Body of pancreas (tissue), 4 donors: ENCODE data around the gene CCDC78. TPM values are rescaled to one million over a fixed set of nuclear protein-coding genes. Genes with fewer than 3 reads are reported as not detected.

ENCODE experiments used
- ATAC-seq: fragments of 150-250 bp; one replicate; pipeline ENCODE4 v1.9.1; 2016
- DNase-seq, 4 donors: peaks; one replicate each; pipeline ENCODE4 v3.0.0-alpha.2; 2019
- H3K27ac ChIP-seq, 4 donors: fragments of 200-600 bp; sonication (generic); 1 replicate in 3 of 4; 2 replicates in 1 of 4; pipeline versions ENCODE4 v1.5.1 to v1.6.1; 2016 to 2019; ENCODE audit warnings: mild to moderate bottlenecking in 1 of 4, mixed read lengths in 1 of 4, moderate library complexity in 1 of 4
- H3K27me3 ChIP-seq, 2 donors: fragments of 200-600 bp; sonication (generic); one replicate each; pipeline ENCODE4 v1.6.0; 2016; ENCODE audit warnings: mild to moderate bottlenecking in 1 of 2
- H3K36me3 ChIP-seq, 2 donors: fragments of 200-600 bp; sonication (generic); replicated peaks in 1 of 2; 2 replicates each; pipeline ENCODE4 v1.5.1; 2016; ENCODE audit warnings: low read depth in 2 of 2; ENCODE audit not compliant: insufficient read depth in 1 of 2
- H3K4me1 ChIP-seq: fragments of 200-600 bp; sonication (generic); one replicate; pipeline ENCODE4 v1.6.0; 2016
- H3K4me3 ChIP-seq, 2 donors: fragments of 200-600 bp; sonication (generic); 1 replicate in 1 of 2; 2 replicates in 1 of 2; pipeline ENCODE4 v1.5.1; 2016 to 2019
- H3K9me3 ChIP-seq, 3 donors: fragments of 200-600 bp; sonication (generic); 1 replicate in 2 of 3; 2 replicates in 1 of 3; pipeline ENCODE4 v1.5.1; 2016
- POLR2A ChIP-seq, 3 donors: fragments of 450-650 bp; IDR thresholded peaks; one replicate each; pipeline ENCODE4 v1.6.1; 2016; ENCODE audit warnings: antibody characterized with exemption in 3 of 3, mild to moderate bottlenecking in 2 of 3
- WGBS, 2 donors: methylation state at CpG; one replicate each; pipeline ENCODE4 v1.1.5; 2017; 5-methylcytosine and 5-hydroxymethylcytosine counted together
- intact Hi-C: fragments of 100-400 bp; cut with DNase I; formaldehyde crosslinking; loops from one replicate; pipeline ENCODE4 v1.15.1; 2023
- total RNA-seq, 2 donors: library from RNA; depleted of rRNA; stranded (reverse); fragments of >200 nt; gene quantifications; one replicate each; pipeline ENCODE4 v1.1.0, GENCODE V29; 2016
- TF ChIP-seq, protein P1 (sequence below), 7 experiments: fragments of 450-650 bp in 4 of 7; fragments of 200-600 bp in 3 of 7; sonication (generic) in 3 of 7; IDR thresholded peaks; one replicate each; pipeline ENCODE4 v1.5.1; 2016 to 2019; ENCODE audit warnings: antibody characterized with exemption in 7 of 7

The CCDC78 gene
- total RNA-seq, 2 donors from 2014 or later: not detected

DNA sequence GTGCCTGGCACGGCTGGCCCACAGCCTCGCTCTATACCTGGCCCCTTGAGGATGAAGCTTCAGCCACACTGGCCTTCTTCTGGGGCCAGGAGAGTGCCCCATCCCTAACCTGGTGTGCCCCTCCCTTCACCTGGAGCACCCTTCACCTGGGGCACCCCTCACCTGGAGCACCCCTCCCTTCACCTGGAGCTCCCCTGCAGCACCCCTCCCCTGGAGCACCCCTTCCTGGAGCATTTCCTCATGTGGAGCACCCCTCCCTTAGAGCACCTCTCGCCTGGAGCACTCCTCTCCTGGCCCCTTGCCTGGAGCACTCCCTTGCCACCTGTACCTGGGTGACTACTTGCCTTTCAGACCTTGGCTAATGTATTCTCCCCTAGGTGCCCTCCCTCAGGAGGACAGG lies 18.2 kb downstream of the CCDC78 start:
- Histone ChIP-seq H3K9me3 (no peaks in the 10 kb centered on the region), H3K27me3 (peaks cover 0 to 50% of the 10 kb centered on the region in 2 donors), H3K27ac (no peak overlapping the region), H3K36me3 (no peaks in the 10 kb centered on the region), H3K4me3 (no peak overlapping the region), H3K4me1 (peaks cover 6% of the 10 kb centered on the region)
- WGBS, 2 donors: 31 to 50% methylated on average over 3 of the region's 3 CpGs
- intact Hi-C loops: loop anchor here (10.0 kb wide), 1 partner anchor 467 kb away; no protein-coding TSS in a partner anchor
- DNase-seq (no peak), ATAC-seq (no peak)
- TF ChIP-seq POLR2A (IDR thresholded peaks at IDR 0.05): no peak
- TF ChIP-seq, protein P1, sequence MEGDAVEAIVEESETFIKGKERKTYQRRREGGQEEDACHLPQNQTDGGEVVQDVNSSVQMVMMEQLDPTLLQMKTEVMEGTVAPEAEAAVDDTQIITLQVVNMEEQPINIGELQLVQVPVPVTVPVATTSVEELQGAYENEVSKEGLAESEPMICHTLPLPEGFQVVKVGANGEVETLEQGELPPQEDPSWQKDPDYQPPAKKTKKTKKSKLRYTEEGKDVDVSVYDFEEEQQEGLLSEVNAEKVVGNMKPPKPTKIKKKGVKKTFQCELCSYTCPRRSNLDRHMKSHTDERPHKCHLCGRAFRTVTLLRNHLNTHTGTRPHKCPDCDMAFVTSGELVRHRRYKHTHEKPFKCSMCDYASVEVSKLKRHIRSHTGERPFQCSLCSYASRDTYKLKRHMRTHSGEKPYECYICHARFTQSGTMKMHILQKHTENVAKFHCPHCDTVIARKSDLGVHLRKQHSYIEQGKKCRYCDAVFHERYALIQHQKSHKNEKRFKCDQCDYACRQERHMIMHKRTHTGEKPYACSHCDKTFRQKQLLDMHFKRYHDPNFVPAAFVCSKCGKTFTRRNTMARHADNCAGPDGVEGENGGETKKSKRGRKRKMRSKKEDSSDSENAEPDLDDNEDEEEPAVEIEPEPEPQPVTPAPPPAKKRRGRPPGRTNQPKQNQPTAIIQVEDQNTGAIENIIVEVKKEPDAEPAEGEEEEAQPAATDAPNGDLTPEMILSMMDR (IDR thresholded peaks at IDR 0.05): no peak

DNA sequence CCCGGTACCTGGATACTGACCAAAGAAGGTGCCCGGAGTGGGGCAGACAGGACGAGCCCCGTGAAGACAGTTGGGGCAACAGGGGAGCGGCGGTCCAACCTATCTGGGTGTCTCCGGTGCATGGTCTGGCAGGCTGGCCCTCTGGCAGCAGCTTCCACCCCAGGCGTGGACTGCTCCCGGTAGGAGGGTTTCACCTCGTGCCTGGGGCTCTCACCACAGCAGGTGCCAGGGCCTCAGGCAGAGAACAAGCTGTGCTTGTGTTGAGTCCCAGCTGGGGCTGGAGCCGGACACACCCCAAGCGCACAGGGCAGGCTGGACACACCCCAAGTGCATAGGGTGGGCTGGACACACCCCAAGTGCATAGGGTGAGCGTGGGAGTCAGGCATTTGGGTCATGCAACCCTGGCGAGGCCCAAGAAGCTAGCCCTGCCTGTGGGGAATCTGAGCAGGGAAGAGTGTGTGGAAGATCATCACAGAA lies 19.1 kb downstream of the CCDC78 start:
- DNase-seq (no peak), ATAC-seq (no peak)
- intact Hi-C loops: loop anchor here (10.0 kb wide), 1 partner anchor 468 kb away; no protein-coding TSS in a partner anchor
- no peaks in the 10 kb centered on the region for H3K9me3 ChIP-seq
- no peak overlapping the region for H3K4me3 ChIP-seq
- H3K36me3 ChIP-seq: no peaks in the 10 kb centered on the region
- TF ChIP-seq, protein P1 (IDR thresholded peaks at IDR 0.05): no peak
- TF ChIP-seq POLR2A (IDR thresholded peaks at IDR 0.05): no peak
- peaks cover 6% of the 10 kb centered on the region for H3K4me1 ChIP-seq
- peaks cover 0 to 58% of the 10 kb centered on the region in 2 donors for H3K27me3 ChIP-seq
- H3K27ac ChIP-seq: no peak overlapping the region
- 20 to 22% methylated on average over 4 to 14 of the region's 14 CpGs for WGBS, 2 donors

DNA sequence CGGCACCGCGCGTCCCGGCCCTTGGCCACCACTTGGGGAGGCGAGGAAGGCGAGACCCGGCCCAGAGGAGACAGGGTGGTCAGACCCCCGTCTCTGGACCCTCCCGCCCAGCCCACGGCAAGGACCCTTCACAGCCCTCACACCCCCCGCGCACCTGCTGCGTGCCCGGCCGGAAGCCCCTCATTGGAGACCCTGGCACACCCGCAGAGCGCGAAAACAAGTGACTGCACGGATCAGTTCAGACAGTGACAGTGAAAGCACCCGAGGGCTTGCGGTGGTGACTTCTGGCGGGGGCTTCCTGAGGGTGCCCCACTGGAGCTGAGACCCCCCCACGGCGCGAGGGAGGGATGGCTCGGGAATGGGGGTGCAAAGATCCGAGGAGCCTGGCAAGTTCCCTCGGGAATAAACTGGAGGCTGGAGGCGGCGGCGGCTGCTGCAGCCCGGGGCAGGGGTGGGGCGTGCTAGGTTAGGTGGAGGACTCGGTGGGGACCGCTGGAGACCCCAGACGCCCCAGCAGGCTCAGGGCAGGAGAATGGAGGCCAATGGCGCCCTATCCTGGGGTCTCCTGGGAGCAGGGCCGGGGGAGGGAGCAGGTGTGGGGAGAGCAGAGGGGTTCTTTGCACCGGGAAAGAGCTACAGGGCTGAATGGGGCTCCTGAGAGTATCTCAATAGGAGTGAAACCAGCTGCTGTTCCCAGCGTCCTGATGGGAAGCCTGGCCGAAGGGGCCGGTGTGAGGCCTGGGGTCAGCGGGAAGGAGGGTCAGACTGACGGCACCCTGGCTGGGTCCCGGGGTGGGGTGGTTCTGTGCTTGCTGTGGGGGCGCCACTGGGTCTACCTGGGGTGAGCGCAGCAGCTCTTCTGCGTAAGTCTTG lies 19.8 kb downstream of the CCDC78 start:
- no peak overlapping the region for H3K4me3 ChIP-seq
- intact Hi-C loops: loop anchor here (10.0 kb wide), 1 partner anchor 468 kb away; no protein-coding TSS in a partner anchor
- ATAC-seq: no peak
- no peak overlapping the region for H3K27ac ChIP-seq
- H3K27me3 ChIP-seq: peaks cover 0 to 65% of the 10 kb centered on the region in 2 donors
- H3K9me3 ChIP-seq: no peaks in the 10 kb centered on the region
- peaks cover 2% of the 10 kb centered on the region for H3K4me1 ChIP-seq
- no peaks in the 10 kb centered on the region for H3K36me3 ChIP-seq
- WGBS, 2 donors: 0 to 4% methylated on average over 13 to 49 of the region's 49 CpGs
- DNase-seq: no peak
- TF ChIP-seq, protein P1 (IDR thresholded peaks at IDR 0.05): no peak
- TF ChIP-seq POLR2A (IDR thresholded peaks at IDR 0.05): no peak

DNA sequence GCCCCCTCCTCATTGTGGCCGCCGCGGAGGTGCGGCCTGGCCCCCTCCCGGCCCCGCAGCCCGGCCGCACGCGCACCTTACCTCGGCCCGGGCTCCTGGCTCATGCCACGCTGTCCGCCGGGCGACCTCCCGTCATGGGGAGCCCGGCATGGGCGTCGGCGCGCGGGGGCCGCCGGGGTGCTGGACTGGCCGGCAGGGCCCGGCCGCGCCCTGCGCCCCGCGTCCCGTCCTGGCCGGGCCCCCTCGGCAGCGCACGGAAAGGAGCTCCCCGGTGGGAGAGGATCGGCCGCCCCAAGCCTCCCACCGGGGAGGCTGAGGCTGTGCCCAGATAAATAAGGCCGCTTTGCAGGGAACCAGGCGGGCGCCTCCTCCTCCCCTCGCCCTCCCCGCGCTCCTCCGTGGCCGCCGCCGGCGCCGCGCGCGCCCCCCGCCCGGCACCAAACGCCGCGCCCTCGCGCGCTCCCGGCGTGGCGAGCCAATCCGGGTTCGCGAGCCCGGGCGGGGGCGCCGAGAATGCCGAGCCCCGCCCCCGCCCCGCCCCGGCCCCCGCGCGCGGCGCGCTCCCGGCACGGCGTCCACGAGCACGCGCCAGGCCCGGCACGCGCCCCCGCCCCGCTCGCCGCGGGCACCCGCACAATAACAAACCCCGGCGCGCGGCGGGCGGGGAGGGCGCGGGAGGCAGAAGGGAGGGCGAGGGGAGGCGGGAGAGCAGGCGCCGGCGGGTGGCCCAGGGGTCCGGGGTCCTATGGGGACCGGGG lies 20.6 kb downstream of the CCDC78 start, which contains the start of gene FBXL16:
FBXL16 (minus strand) TSS at position 371 of the 758 bp plus-strand sequence. CDS start 8,396 bp downstream, outside the sequence.
- Histone ChIP-seq H3K27ac (no peak within 1 kb of the TSS), H3K36me3 (no peaks in the 10 kb centered on the region), H3K27me3 (peaks cover 0 to 65% of the 10 kb centered on the region in 2 donors), H3K4me3 (no peak within 1 kb of the TSS), H3K9me3 (no peaks in the 10 kb centered on the region), H3K4me1 (peaks cover 6% of the 10 kb centered on the region)
- no peak for ATAC-seq
- no peak for DNase-seq
- intact Hi-C loops: loop anchor here (10.0 kb wide), 1 partner anchor 469 kb away; no protein-coding TSS in a partner anchor
- TF ChIP-seq, protein P1 (IDR thresholded peaks at IDR 0.05): no peak
- TF ChIP-seq POLR2A (IDR thresholded peaks at IDR 0.05): no peak
- WGBS, 2 donors: 1% methylated on average over 85 of the region's 115 CpGs; no CpG with 5 or more reads in 1 of the 2 donors
